NB4 (cell line): ENCODE data around the gene NETO1.

Experiments
- DNase-seq: peaks from one replicate; pipeline ENCODE4 v3.0.0; 2010; ENCODE audit warnings: low read depth
- H3K4me3 ChIP-seq: one replicate; pipeline ENCODE4 v1.5.1; 2011; ENCODE audit warnings: mild to moderate bottlenecking, low read depth, low read length, moderate library complexity
- MAX ChIP-seq: IDR thresholded peaks from 2 replicates; pipeline ENCODE4 v1.6.1; 2011; ENCODE audit warnings: low read depth, low read length
- MYC ChIP-seq: IDR thresholded peaks from 2 replicates; pipeline ENCODE4 v1.6.1; 2011; ENCODE audit warnings: low read depth, low read length
- POLR2A ChIP-seq: IDR thresholded peaks from 2 replicates; pipeline ENCODE4 v1.6.1; 2011; ENCODE audit warnings: mild to moderate bottlenecking; ENCODE audit not compliant: insufficient read length; ENCODE audit errors: extremely low read depth
- TF ChIP-seq, protein P1 (sequence below): IDR thresholded peaks from one replicate; pipeline ENCODE4 v1.5.1; 2012; ENCODE audit warnings: low read depth, low read length

NETO1 gene

DNA sequence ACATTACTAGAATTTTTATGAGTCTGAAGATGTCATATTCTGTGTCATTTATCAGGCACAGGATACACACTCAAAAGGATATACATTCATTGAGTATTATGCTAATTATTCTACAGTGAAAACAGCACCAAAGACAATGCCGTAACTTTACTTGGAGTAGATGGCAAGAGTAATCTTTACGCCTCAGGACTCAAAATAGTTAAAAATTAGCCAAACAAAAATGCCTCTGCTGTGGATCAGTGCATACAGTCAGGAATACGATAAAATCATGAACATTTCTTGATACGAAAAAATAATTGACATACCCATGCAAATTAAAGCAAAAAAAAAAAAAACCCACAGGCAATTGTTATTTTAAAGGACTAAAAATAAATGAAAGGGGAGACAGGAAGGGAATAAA, 129.7 kb downstream of the NETO1 start:
- TF ChIP-seq MYC = no peak
- TF ChIP-seq POLR2A = no peak
- no peak for TF ChIP-seq MAX
- TF ChIP-seq, protein P1, sequence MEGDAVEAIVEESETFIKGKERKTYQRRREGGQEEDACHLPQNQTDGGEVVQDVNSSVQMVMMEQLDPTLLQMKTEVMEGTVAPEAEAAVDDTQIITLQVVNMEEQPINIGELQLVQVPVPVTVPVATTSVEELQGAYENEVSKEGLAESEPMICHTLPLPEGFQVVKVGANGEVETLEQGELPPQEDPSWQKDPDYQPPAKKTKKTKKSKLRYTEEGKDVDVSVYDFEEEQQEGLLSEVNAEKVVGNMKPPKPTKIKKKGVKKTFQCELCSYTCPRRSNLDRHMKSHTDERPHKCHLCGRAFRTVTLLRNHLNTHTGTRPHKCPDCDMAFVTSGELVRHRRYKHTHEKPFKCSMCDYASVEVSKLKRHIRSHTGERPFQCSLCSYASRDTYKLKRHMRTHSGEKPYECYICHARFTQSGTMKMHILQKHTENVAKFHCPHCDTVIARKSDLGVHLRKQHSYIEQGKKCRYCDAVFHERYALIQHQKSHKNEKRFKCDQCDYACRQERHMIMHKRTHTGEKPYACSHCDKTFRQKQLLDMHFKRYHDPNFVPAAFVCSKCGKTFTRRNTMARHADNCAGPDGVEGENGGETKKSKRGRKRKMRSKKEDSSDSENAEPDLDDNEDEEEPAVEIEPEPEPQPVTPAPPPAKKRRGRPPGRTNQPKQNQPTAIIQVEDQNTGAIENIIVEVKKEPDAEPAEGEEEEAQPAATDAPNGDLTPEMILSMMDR = no peak

GRCh38 chr18:72727776-72728175, 140.0 kb downstream of the NETO1 start:
- DNase-seq = no peak
- TF ChIP-seq POLR2A (no peak), MYC (no peak), MAX (no peak)
- TF ChIP-seq, protein P1 = no peak
- H3K4me3 ChIP-seq = no peak overlapping the region

More for the DNA sequence above, 129.7 kb downstream of the NETO1 start:
- no peak overlapping the region for H3K4me3 ChIP-seq
- DNase-seq = no peak

DNA sequence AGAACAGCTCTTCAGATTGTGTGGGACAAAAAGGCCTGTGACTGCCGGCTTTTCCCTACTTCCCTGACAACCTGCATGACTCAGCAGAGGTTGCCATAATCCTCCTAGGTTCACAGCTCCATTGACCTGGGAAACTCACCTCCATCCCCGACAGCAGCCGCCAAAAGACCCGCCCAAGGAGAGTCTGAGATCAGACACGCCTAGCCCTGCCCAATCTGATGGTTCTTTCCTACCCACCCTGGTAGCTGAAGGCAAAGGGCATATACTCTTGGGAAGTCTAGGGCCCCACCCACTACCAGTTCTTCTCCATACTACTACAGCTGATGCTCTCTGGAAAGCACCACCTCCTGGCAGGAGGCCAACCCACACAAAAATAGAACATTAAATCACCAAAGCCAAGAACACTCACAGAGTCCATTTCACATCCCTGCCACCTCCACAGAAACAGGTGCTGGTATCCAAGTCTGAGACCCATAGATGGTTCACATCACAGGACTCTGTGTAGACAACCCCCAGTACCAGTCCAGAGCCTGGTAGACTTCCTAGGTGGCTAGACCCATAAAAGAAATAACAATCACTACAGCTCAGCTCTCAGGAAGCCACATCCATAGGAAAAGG, 140.6 kb downstream of the NETO1 start:
- TF ChIP-seq POLR2A = no peak
- TF ChIP-seq, protein P1 = no peak
- no peak for TF ChIP-seq MAX
- TF ChIP-seq MYC = no peak
- DNase-seq = no peak
- no peak overlapping the region for H3K4me3 ChIP-seq

- no peak overlapping the region for H3K4me3 ChIP-seq
- TF ChIP-seq, protein P1 = no peak
- TF ChIP-seq MYC = no peak
- TF ChIP-seq MAX = no peak
- TF ChIP-seq POLR2A = no peak
- no peak for DNase-seq
Measured at GRCh38 chr18:72726201-72726600, 141.6 kb downstream of the NETO1 start.

GRCh38 chr18:72721330-72721729, 146.5 kb downstream of the NETO1 start:
- DNase-seq = no peak
- H3K4me3 ChIP-seq = no peak overlapping the region
- TF ChIP-seq POLR2A = no peak
- no peak for TF ChIP-seq MAX
- TF ChIP-seq, protein P1 = no peak
- TF ChIP-seq MYC = no peak

DNA sequence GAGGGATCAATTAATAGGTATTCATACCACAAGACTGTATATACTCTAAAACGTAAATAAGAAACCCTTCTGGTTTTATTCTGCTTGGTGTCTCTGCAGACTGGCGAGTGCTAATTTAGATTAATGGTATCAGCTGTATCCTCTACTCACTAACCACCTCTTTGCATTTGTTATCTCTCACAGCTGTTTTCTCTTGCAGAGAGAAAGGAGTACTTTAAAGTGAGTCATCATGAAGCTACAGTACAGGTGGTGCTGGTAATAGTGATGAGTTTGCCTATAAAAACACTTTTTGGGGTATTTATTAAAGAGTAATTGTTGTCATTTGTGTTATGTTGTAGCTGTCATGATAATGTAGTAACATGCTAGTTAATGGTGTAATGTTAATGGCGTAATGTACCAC, 147.7 kb downstream of the NETO1 start:
- TF ChIP-seq MAX = no peak
- TF ChIP-seq MYC = no peak
- TF ChIP-seq POLR2A = no peak
- TF ChIP-seq, protein P1 = no peak
- H3K4me3 ChIP-seq = no peak overlapping the region
- DNase-seq = no peak
